ENCODE measurements around the gene NRP1. TPM values are rescaled to one million over a fixed set of nuclear protein-coding genes. Genes with fewer than 3 reads are reported as not detected.

The NRP1 gene
- total RNA-seq, 3 donors from 2014 or later: 12.3 to 52.3 (median 33.2) TPM

GRCh38 chr10:33231621-33232350 lies 102.7 kb downstream of the NRP1 start:
- Histone ChIP-seq H3K4me1 (ENCODE audit: low read depth) (no peaks in the 10 kb centered on the region), H3K9me3 (no peaks in the 10 kb centered on the region), H3K4me3 (no peak overlapping the region), H3K36me3 (ENCODE audit: low read depth) (no peaks in the 10 kb centered on the region)
- ATAC-seq (no peak), DNase-seq (no peak)
- intact Hi-C loops (cut with DNase I, micrococcal nuclease): no loop called here
- TF ChIP-seq CTCF (IDR thresholded peaks at IDR 0.05): no peak

GRCh38 chr10:33229949-33230267 lies 104.6 kb downstream of the NRP1 start:
- Histone ChIP-seq H3K9me3 (no peaks in the 10 kb centered on the region), H3K36me3 (ENCODE audit: low read depth) (no peaks in the 10 kb centered on the region), H3K4me3 (no peak overlapping the region), H3K4me1 (ENCODE audit: low read depth) (no peaks in the 10 kb centered on the region)
- ATAC-seq: no peak
- TF ChIP-seq CTCF (IDR thresholded peaks at IDR 0.05): no peak
- DNase-seq: no peak
- intact Hi-C loops (cut with DNase I, micrococcal nuclease): no loop called here

- no peak overlapping the region for H3K4me3 ChIP-seq
- intact Hi-C loops (cut with DNase I, micrococcal nuclease): no loop called here
- DNase-seq: no peak
- no peak for ATAC-seq
- H3K36me3 ChIP-seq (ENCODE audit: low read depth): no peaks in the 10 kb centered on the region
- H3K9me3 ChIP-seq: no peaks in the 10 kb centered on the region
- TF ChIP-seq CTCF (IDR thresholded peaks at IDR 0.05): no peak
- no peaks in the 10 kb centered on the region for H3K4me1 ChIP-seq (ENCODE audit: low read depth)
Measured at GRCh38 chr10:33229252-33229948, 105.1 kb downstream of the NRP1 start.

- ATAC-seq (no peak), DNase-seq (no peak)
- Histone ChIP-seq H3K9me3 (no peaks in the 10 kb centered on the region), H3K4me1 (ENCODE audit: low read depth) (no peaks in the 10 kb centered on the region), H3K36me3 (ENCODE audit: low read depth) (no peaks in the 10 kb centered on the region), H3K4me3 (no peak overlapping the region)
- intact Hi-C loops (cut with DNase I, micrococcal nuclease): no loop called here
- no peak for TF ChIP-seq CTCF (IDR thresholded peaks at IDR 0.05)
Measured at GRCh38 chr10:33228426-33228825, 106.0 kb downstream of the NRP1 start.

GRCh38 chr10:33227489-33227888 lies 107.0 kb downstream of the NRP1 start:
- Histone ChIP-seq H3K4me3 (no peak overlapping the region), H3K36me3 (ENCODE audit: low read depth) (no peaks in the 10 kb centered on the region), H3K4me1 (ENCODE audit: low read depth) (no peaks in the 10 kb centered on the region), H3K9me3 (no peaks in the 10 kb centered on the region)
- DNase-seq (no peak), ATAC-seq (no peak)
- no peak for TF ChIP-seq CTCF (IDR thresholded peaks at IDR 0.05)
- intact Hi-C loops (cut with DNase I, micrococcal nuclease): no loop called here

Measured in mucosa of descending colon (tissue), 3 donors.